ENCODE results near the gene FOCAD.
A peak's percentile ranks its signal among the peaks of the same experiment; 100 is the strongest.

FOCAD gene

DNA sequence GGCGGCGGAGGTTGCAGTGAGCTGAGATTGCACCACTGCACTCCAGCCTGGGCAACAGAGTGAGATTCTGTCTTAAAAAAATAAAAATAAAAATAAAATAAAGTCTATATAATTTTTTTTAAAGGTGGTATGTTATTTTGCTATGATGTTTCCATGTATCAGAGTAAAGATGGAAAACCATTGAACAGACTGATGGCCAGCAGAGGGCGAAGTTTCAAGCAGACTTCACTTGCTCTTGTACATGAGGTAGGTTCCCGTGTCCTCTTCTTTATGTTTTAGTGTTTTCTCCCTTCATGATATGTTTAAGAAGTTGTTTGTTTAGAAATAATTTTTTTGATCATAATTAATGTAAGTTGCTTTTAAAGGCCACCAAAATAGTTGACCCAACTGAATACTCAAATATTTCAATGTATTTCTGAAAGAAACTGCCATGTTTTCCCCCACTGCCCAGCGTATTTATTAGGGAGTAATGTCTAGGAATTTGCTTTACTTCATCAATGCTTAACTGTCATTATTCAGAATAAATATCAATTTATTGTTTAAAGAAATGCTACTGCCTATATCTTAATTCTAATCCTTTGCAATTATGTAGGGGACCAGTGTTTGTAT is 201.0 kb downstream of the FOCAD start:
- DNase-seq (ENCODE audit: low read depth in 1 of 2, low spot score in 1 of 2), result peak in 1 of 2 experiments; percentile 65
- in situ Hi-C loops (cut with HindIII; ENCODE audit: low pct_unique_long_range_greater_than_20kb, low sequenced_read_pairs), result no loop called here
- no peak for TF ChIP-seq JUND (IDR thresholded peaks at IDR 0.05; ENCODE audit: low read depth)

GRCh38 chr9:20898885-20899554 is 215.0 kb downstream of the FOCAD start:
- DNase-seq (ENCODE audit: low read depth in 1 of 2, low spot score in 1 of 2), result no peak
- in situ Hi-C loops (cut with HindIII; ENCODE audit: low pct_unique_long_range_greater_than_20kb, low sequenced_read_pairs), result no loop called here
- no peak for TF ChIP-seq JUND (IDR thresholded peaks at IDR 0.05; ENCODE audit: low read depth)

GRCh38 chr9:20903212-20903611 is 219.2 kb downstream of the FOCAD start:
- no peak for DNase-seq (ENCODE audit: low read depth in 1 of 2, low spot score in 1 of 2)
- in situ Hi-C loops (cut with HindIII; ENCODE audit: low pct_unique_long_range_greater_than_20kb, low sequenced_read_pairs), result no loop called here
- TF ChIP-seq JUND (IDR thresholded peaks at IDR 0.05; ENCODE audit: low read depth), result no peak

DNA sequence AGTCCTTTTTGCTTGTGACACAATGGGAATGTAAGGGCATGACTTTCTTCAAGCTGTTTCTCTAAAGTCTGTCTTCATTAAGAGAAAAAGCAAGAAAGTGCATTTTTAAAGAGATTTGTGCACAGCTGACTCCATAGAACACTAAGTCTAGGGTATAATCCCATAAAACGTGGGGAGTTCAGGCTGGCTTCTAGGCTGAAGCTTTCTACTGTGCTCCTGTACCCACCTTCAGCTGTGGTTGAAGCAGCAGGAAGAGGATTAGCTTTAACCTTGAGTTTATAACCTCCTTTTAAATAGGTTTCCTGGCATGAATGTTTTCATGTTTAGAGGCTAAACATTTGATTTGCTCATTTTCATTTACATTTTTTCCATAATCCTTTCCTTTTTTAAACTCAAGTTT is 220.9 kb downstream of the FOCAD start:
- in situ Hi-C loops (cut with HindIII; ENCODE audit: low pct_unique_long_range_greater_than_20kb, low sequenced_read_pairs), result no loop called here
- no peak for TF ChIP-seq JUND (IDR thresholded peaks at IDR 0.05; ENCODE audit: low read depth)
- DNase-seq (ENCODE audit: low read depth in 1 of 2, low spot score in 1 of 2), result no peak

DNA sequence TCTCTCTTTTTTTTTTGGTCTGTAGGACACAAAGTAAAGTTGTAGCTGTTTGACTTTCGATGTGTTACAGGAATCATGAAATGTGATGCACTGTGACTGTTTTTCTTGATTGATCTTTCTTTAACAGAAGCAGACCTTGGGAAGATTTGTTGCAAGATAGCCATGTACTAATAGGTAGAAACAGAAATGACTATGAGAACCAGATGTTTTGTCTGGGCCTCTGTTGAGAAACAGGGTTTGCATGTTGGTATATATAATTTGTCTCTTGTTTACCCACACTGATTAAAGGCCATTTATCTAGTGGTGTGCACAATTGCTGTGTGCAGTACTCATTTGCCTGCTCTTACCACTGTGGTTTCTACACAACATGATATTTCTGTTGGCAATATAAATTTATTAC is 222.3 kb downstream of the FOCAD start:
- in situ Hi-C loops (cut with HindIII; ENCODE audit: low pct_unique_long_range_greater_than_20kb, low sequenced_read_pairs), result no loop called here
- DNase-seq (ENCODE audit: low read depth in 1 of 2, low spot score in 1 of 2), result no peak
- no peak for TF ChIP-seq JUND (IDR thresholded peaks at IDR 0.05; ENCODE audit: low read depth)

DNA sequence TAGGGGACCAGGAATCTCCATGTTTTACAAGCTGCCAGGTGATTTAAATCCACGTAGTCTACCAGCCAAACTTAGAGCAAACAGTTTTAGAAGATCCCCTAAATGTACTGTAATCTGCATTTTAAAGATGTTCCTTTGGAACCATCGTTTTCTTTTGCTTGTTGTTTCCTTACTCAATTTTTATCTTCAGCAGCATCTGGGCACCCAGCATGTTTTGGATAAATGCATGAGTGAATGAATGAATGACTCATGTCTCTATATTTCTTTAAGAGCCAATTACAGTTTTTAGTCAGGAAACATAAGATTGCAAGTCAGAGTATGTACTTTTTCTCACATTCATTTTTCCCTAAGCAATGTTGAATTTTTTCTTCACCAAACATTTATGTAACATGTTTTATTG is 224.4 kb downstream of the FOCAD start:
- in situ Hi-C loops (cut with HindIII; ENCODE audit: low pct_unique_long_range_greater_than_20kb, low sequenced_read_pairs), result no loop called here
- DNase-seq (ENCODE audit: low read depth in 1 of 2, low spot score in 1 of 2), result no peak
- no peak for TF ChIP-seq JUND (IDR thresholded peaks at IDR 0.05; ENCODE audit: low read depth)

GRCh38 chr9:20914556-20914955 is 230.5 kb downstream of the FOCAD start:
- DNase-seq (ENCODE audit: low read depth in 1 of 2, low spot score in 1 of 2), result no peak

DNA sequence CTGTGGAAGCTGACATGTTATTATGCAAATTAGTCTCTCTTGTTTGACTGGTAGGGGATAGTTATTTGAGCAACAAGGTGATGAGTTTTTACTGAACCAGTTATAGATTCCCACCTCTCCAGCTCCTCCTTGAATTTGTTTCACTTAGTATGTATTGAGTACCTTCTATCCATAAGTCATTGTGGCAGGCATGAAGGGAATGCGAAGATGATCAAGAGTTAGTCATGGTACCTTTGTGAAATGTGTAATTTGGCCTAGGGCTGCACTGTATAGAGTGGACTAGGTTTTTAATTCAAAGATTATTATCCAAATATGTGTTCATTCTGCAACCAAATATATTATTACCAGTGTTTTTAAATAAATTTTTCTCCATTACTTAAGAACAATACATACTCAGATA is 237.3 kb downstream of the FOCAD start:
- TF ChIP-seq JUND (IDR thresholded peaks at IDR 0.05; ENCODE audit: low read depth), result no peak
- in situ Hi-C loops (cut with HindIII; ENCODE audit: low pct_unique_long_range_greater_than_20kb, low sequenced_read_pairs), result no loop called here
- no peak for DNase-seq (ENCODE audit: low read depth in 1 of 2, low spot score in 1 of 2)

More at GRCh38 chr9:20914556-20914955, 230.5 kb downstream of the FOCAD start:
- TF ChIP-seq JUND (IDR thresholded peaks at IDR 0.05; ENCODE audit: low read depth), result no peak
- in situ Hi-C loops (cut with HindIII; ENCODE audit: low pct_unique_long_range_greater_than_20kb, low sequenced_read_pairs), result no loop called here

DNA sequence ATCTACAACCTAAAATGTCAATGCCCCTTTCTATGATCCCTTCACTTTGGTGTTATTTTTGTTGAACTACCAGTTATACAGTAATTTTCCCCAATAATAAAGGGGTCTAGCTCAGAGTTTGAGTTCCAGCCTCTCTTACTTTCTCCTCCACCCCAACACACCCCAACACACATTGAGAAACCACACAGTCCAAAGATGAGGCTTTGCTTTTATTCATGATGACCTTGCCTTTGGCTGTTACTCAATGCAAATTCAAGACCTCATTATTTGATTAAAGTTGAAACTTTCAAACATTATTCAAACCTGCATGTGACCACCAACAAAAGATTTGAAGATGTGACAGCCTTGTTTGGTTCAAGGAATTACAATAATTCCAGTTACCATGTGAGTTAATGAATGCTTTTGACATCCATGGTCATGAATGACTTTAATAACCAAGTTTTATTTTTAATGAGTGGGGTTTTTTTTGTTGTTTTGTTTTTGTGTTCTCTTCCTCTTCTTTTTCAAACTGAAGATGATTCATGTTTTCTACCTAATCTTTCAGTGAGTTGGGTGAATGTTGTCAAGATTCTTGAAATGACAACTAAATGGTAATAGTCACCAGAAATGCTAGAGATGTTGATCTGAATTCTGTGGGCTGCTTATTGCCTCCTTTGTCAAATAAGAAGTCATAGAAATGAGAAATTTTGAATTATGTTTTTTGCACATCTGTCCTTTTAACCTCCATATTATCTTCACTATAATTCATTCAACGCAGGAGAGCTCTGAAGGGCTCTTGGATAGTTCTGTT is 241.4 kb downstream of the FOCAD start:
- in situ Hi-C loops (cut with HindIII; ENCODE audit: low pct_unique_long_range_greater_than_20kb, low sequenced_read_pairs), result no loop called here
- no peak for DNase-seq (ENCODE audit: low read depth in 1 of 2, low spot score in 1 of 2)
- TF ChIP-seq JUND (IDR thresholded peaks at IDR 0.05; ENCODE audit: low read depth), result no peak

GRCh38 chr9:20929276-20929675 is 245.2 kb downstream of the FOCAD start:
- no peak for DNase-seq (ENCODE audit: low read depth in 1 of 2, low spot score in 1 of 2)
- in situ Hi-C loops (cut with HindIII; ENCODE audit: low pct_unique_long_range_greater_than_20kb, low sequenced_read_pairs), result no loop called here
- TF ChIP-seq JUND (IDR thresholded peaks at IDR 0.05; ENCODE audit: low read depth), result no peak

DNA sequence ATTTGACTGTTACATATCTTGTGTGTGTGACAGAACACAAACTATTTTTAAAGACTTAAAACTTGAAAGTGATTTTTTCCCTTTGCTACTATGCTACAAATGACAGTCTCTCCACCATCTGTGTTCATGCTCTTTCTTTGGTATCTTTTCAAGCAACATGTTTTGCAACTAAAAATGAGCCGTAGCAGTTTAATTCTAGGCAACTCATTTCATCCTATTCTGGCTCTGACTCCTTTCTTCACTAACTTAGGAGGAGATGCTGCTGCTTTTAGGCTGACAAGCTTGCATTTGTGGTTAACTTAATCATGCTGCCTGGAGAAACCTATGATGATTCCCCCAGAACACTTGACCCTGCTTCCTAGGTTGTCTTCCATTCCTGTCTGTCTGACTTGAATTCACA is 246.8 kb downstream of the FOCAD start:
- in situ Hi-C loops (cut with HindIII; ENCODE audit: low pct_unique_long_range_greater_than_20kb, low sequenced_read_pairs), result no loop called here
- TF ChIP-seq JUND (IDR thresholded peaks at IDR 0.05; ENCODE audit: low read depth), result no peak
- no peak for DNase-seq (ENCODE audit: low read depth in 1 of 2, low spot score in 1 of 2)

- no peak for TF ChIP-seq JUND (IDR thresholded peaks at IDR 0.05; ENCODE audit: low read depth)
- no peak for DNase-seq (ENCODE audit: low read depth in 1 of 2, low spot score in 1 of 2)
- in situ Hi-C loops (cut with HindIII; ENCODE audit: low pct_unique_long_range_greater_than_20kb, low sequenced_read_pairs), result no loop called here
Observed at GRCh38 chr9:20940447-20941173, 256.6 kb downstream of the FOCAD start.
